Measurements from ENCODE around the gene DNAH1.

DNAH1 gene

GRCh38 chr3:52328536-52329080 lies 12.5 kb downstream of the DNAH1 start:
- Histone ChIP-seq H3K9me3 (ENCODE audit: insufficient read depth, low read length) (no peaks in the 10 kb centered on the region), H3K4me2 (ENCODE audit: low read depth, low read length, poor library complexity, severe bottlenecking) (no peak overlapping the region), H3F3A (ENCODE audit: insufficient read depth) (no peaks in the 10 kb centered on the region), H3K27me3 (ENCODE audit: low read length) (no peaks in the 10 kb centered on the region), H3K4me3 (ENCODE audit: insufficient read depth, low read length, poor library complexity, severe bottlenecking) (no peak overlapping the region), H3K79me2 (ENCODE audit: insufficient read depth, low read length) (no peaks in the 10 kb centered on the region), H3K36me3 (ENCODE audit: low read length) (no peaks in the 10 kb centered on the region), H3K27ac (ENCODE audit: low read depth, low read length) (no peak overlapping the region), H4K20me1 (ENCODE audit: low read depth, low read length) (no peaks in the 10 kb centered on the region), H3K9ac (ENCODE audit: low read length) (no peak overlapping the region), H2AFZ (ENCODE audit: low read depth, low read length, severe bottlenecking) (no peak overlapping the region), H3K9me2 (replicated peaks; ENCODE audit: insufficient read depth, low read length) (no peaks in the 10 kb centered on the region)
- TF ChIP-seq EZH2phosphoT487 (conservative IDR thresholded peaks at IDR 0.05; ENCODE audit: low read length) (no peak), CTCF (IDR thresholded peaks at IDR 0.05; ENCODE audit: insufficient read depth, low read length, poor library complexity, severe bottlenecking) (no peak)

GRCh38 chr3:52330194-52330805 lies 14.2 kb downstream of the DNAH1 start:
- no peaks in the 10 kb centered on the region for H3F3A ChIP-seq (ENCODE audit: insufficient read depth)
- H3K27me3 ChIP-seq (ENCODE audit: low read length) = no peaks in the 10 kb centered on the region
- H3K79me2 ChIP-seq (ENCODE audit: insufficient read depth, low read length) = no peaks in the 10 kb centered on the region
- no peak overlapping the region for H2AFZ ChIP-seq (ENCODE audit: low read depth, low read length, severe bottlenecking)
- no peak overlapping the region for H3K27ac ChIP-seq (ENCODE audit: low read depth, low read length)
- H3K4me3 ChIP-seq (ENCODE audit: insufficient read depth, low read length, poor library complexity, severe bottlenecking) = no peak overlapping the region
- H3K4me2 ChIP-seq (ENCODE audit: low read depth, low read length, poor library complexity, severe bottlenecking) = no peak overlapping the region
- H3K9me3 ChIP-seq (ENCODE audit: insufficient read depth, low read length) = no peaks in the 10 kb centered on the region
- H3K9me2 ChIP-seq (replicated peaks; ENCODE audit: insufficient read depth, low read length) = no peaks in the 10 kb centered on the region
- TF ChIP-seq EZH2phosphoT487 (conservative IDR thresholded peaks at IDR 0.05; ENCODE audit: low read length) = no peak
- H3K9ac ChIP-seq (ENCODE audit: low read length) = no peak overlapping the region
- H3K36me3 ChIP-seq (ENCODE audit: low read length) = no peaks in the 10 kb centered on the region
- no peaks in the 10 kb centered on the region for H4K20me1 ChIP-seq (ENCODE audit: low read depth, low read length)

- H3K9me3 ChIP-seq (ENCODE audit: insufficient read depth, low read length) = no peaks in the 10 kb centered on the region
These were observed 15.0 kb downstream of the DNAH1 start for GRCh38 chr3:52331091-52331490.

More at GRCh38 chr3:52331091-52331490, 15.0 kb downstream of the DNAH1 start:
- Histone ChIP-seq H3F3A (ENCODE audit: insufficient read depth) (no peaks in the 10 kb centered on the region), H3K36me3 (ENCODE audit: low read length) (no peaks in the 10 kb centered on the region), H3K4me3 (ENCODE audit: insufficient read depth, low read length, poor library complexity, severe bottlenecking) (no peak overlapping the region), H3K9me2 (replicated peaks; ENCODE audit: insufficient read depth, low read length) (no peaks in the 10 kb centered on the region), H3K9ac (ENCODE audit: low read length) (no peak overlapping the region), H3K79me2 (ENCODE audit: insufficient read depth, low read length) (no peaks in the 10 kb centered on the region), H3K27ac (ENCODE audit: low read depth, low read length) (no peak overlapping the region), H3K4me2 (ENCODE audit: low read depth, low read length, poor library complexity, severe bottlenecking) (no peak overlapping the region), H3K27me3 (ENCODE audit: low read length) (no peaks in the 10 kb centered on the region), H4K20me1 (ENCODE audit: low read depth, low read length) (no peaks in the 10 kb centered on the region), H2AFZ (ENCODE audit: low read depth, low read length, severe bottlenecking) (no peak overlapping the region)
- no peak for TF ChIP-seq EZH2phosphoT487 (conservative IDR thresholded peaks at IDR 0.05; ENCODE audit: low read length)
- no peak for TF ChIP-seq CTCF (IDR thresholded peaks at IDR 0.05; ENCODE audit: insufficient read depth, low read length, poor library complexity, severe bottlenecking)

All from SU-DHL-6 (cell line).